AG04450 (cell line): ENCODE measurements around the gene VWA5B1. TPM values are rescaled to one million over a fixed set of nuclear protein-coding genes. Genes with fewer than 3 reads are reported as not detected.

Experiments
- CTCF ChIA-PET: fragments of 300-600, 350-600 bp; formaldehyde crosslinking; extraction: SDS; loops from one replicate; lab custom pipeline; 2022; ENCODE audit warnings: antibody characterized with exemption, inconsistent platforms; lab: Charles Lee
- POLR2A ChIA-PET: fragments of 350-600 bp; formaldehyde crosslinking; extraction: SDS; loops from one replicate; lab custom pipeline; 2021; ENCODE audit warnings: antibody characterized with exemption, inconsistent platforms; lab: Yijun Ruan, JAX
- DNase-seq: peaks from one replicate; pipeline ENCODE4 v3.0.0-alpha.2; 2011; ENCODE audit warnings: low read depth, low spot score
- H3K27ac ChIP-seq: one replicate; pipeline ENCODE4 v1.5.1; 2012; ENCODE audit warnings: low read depth, low read length, control low read depth
- H3K27me3 ChIP-seq: one replicate; pipeline ENCODE4 v1.6.0; 2012; ENCODE audit warnings: low read length; ENCODE audit not compliant: control insufficient read depth, insufficient read depth
- H3K4me3 ChIP-seq: 2 replicates; pipeline ENCODE4 v1.5.1; 2011; ENCODE audit warnings: mild to moderate bottlenecking, low read depth, low read length, control low read depth
- H3K9me3 ChIP-seq: 2 replicates; pipeline ENCODE4 v1.5.1; 2012; ENCODE audit warnings: low read length; ENCODE audit not compliant: control insufficient read depth, insufficient read depth
- CTCF ChIP-seq: IDR thresholded peaks from 2 replicates; pipeline ENCODE4 v1.5.1; 2011; ENCODE audit warnings: low read depth, low read length, control low read depth, inconsistent platforms
- polyA plus RNA-seq: library from polyadenylated mRNA; depleted of rRNA; stranded (reverse); fragments of >200 nt; gene quantifications from 2 replicates; pipeline ENCODE4 v1.2.3, GENCODE V29; 2011

Gene VWA5B1
- polyA plus RNA-seq, 1 experiment: not detected

- no peak for TF ChIP-seq CTCF
- H3K27ac ChIP-seq: no peak overlapping the region
- ChIA-PET CTCF (interaction anchor here (0.9 kb wide), 1 partner anchor 137 kb away, joined by 6 read pairs; no protein-coding TSS in a partner anchor), POLR2A (no interaction called here)
- H3K9me3 ChIP-seq: peaks cover 3% of the 10 kb centered on the region
- H3K4me3 ChIP-seq: no peak overlapping the region
- peaks cover 5% of the 10 kb centered on the region for H3K27me3 ChIP-seq
- DNase-seq: no peak
Observed at GRCh38 chr1:20349561-20349960, 58.9 kb downstream of the VWA5B1 start.

GRCh38 chr1:20349971-20350370 lies 59.3 kb downstream of the VWA5B1 start:
- Histone ChIP-seq H3K27ac (no peak overlapping the region), H3K27me3 (peaks cover 5% of the 10 kb centered on the region), H3K4me3 (no peak overlapping the region), H3K9me3 (peaks cover 3% of the 10 kb centered on the region)
- DNase-seq: no peak
- POLR2A ChIA-PET: no interaction called here
- CTCF ChIA-PET: interaction anchor here (0.9 kb wide), 1 partner anchor 137 kb away, joined by 6 read pairs; no protein-coding TSS in a partner anchor
- TF ChIP-seq CTCF: no peak

DNA sequence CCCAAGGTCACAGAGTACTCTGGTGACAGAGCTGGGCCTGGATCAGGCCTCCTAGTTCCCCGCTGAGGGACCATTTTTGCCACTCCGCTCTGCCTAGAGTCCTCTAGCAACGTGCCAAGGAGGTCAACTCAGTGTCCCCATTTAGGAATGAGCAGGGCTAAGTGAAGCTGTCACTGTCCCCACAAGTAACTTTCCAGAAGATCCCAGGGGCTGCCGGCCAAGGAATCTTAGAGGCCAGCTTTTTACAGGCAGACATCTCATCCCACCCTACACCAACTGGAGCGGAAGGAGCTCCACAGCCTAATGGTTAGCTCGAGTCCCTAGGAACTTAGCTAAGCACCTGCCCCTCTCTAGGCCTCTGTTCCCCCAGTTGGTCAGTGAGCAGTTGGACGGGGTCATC lies 59.7 kb downstream of the VWA5B1 start:
- CTCF ChIA-PET: no interaction called here
- peaks cover 7% of the 10 kb centered on the region for H3K27me3 ChIP-seq
- TF ChIP-seq CTCF: no peak
- peaks cover 2% of the 10 kb centered on the region for H3K9me3 ChIP-seq
- DNase-seq: no peak
- H3K4me3 ChIP-seq: no peak overlapping the region
- no peak overlapping the region for H3K27ac ChIP-seq
- POLR2A ChIA-PET: no interaction called here

GRCh38 chr1:20351911-20352701 lies 61.4 kb downstream of the VWA5B1 start:
- no peak for DNase-seq
- no peak overlapping the region for H3K4me3 ChIP-seq
- ChIA-PET POLR2A (interaction anchor here (0.6 kb wide), 1 partner anchor 131 kb away, joined by 4 read pairs; no protein-coding TSS in a partner anchor), CTCF (interaction anchor here (0.8 to 1.1 kb wide), 2 partner anchors 9 to 157 kb away, joined by 3 read pairs; no protein-coding TSS in a partner anchor)
- no peaks in the 10 kb centered on the region; the same call in 1 of the 2 replicates for H3K9me3 ChIP-seq
- no peak for TF ChIP-seq CTCF
- no peak overlapping the region for H3K27ac ChIP-seq
- peaks cover 20% of the 10 kb centered on the region for H3K27me3 ChIP-seq

DNA sequence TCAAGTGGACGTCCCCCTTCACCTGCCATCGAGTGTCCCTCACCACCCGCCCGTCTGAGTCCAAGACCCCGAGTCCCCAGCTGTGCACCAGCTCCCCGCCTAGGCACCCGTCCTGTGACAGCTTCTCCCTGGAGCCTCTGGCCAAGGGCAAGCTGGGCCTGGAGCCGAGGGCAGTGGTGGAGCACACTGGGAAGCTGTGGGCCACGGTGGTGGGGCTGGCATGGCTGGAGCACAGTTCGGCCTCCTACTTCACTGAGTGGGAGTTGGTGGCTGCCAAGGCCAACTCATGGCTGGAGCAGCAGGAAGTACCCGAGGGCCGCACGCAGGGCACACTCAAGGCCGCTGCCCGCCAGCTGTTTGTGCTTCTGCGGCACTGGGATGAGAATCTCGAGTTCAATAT lies 63.2 kb downstream of the VWA5B1 start:
- no peak for TF ChIP-seq CTCF
- Histone ChIP-seq H3K27ac (no peak overlapping the region), H3K9me3 (no peaks in the 10 kb centered on the region; the same call in 1 of the 2 replicates), H3K27me3 (peaks cover 26% of the 10 kb centered on the region), H3K4me3 (no peak overlapping the region)
- ChIA-PET CTCF (interaction anchor here (0.5 kb wide), 1 partner anchor 436 kb away, joined by 3 read pairs; no protein-coding TSS in a partner anchor), POLR2A (no interaction called here)
- no peak for DNase-seq
